Kidney epithelial cell (primary cell): ENCODE measurements around the gene GAPDH. TPM values are rescaled to one million over a fixed set of nuclear protein-coding genes. Genes with fewer than 3 reads are reported as not detected.

Experiments
- DNase-seq: peaks from one replicate; pipeline ENCODE4 v3.0.0-alpha.2; 2010; ENCODE audit warnings: low read depth
- H3K27me3 ChIP-seq: 2 replicates; pipeline ENCODE4 v1.6.0; 2011; ENCODE audit warnings: low read length; ENCODE audit not compliant: control insufficient read depth, insufficient read depth
- H3K36me3 ChIP-seq: 2 replicates; pipeline ENCODE4 v1.5.1; 2011; ENCODE audit warnings: low read length; ENCODE audit not compliant: control insufficient read depth, insufficient read depth
- H3K4me3 ChIP-seq: 2 replicates; pipeline ENCODE4 v1.5.1; 2011; ENCODE audit warnings: low read depth, mild to moderate bottlenecking, control low read depth, low read length
- total RNA-seq: library from RNA; depleted of rRNA; stranded (reverse); fragments of >200 nt; gene quantifications from 2 replicates; pipeline ENCODE4 v1.2.3, GENCODE V29; 2015
- TF ChIP-seq, protein P1 (sequence below): IDR thresholded peaks from 2 replicates; pipeline ENCODE4 v1.5.1; 2011; ENCODE audit warnings: mild to moderate bottlenecking, moderate library complexity, low read length, control low read depth, inconsistent platforms; ENCODE audit not compliant: insufficient read depth, poor library complexity, severe bottlenecking

GAPDH gene
- total RNA-seq, 1 donor from 2014 or later: 3,951 TPM

DNA sequence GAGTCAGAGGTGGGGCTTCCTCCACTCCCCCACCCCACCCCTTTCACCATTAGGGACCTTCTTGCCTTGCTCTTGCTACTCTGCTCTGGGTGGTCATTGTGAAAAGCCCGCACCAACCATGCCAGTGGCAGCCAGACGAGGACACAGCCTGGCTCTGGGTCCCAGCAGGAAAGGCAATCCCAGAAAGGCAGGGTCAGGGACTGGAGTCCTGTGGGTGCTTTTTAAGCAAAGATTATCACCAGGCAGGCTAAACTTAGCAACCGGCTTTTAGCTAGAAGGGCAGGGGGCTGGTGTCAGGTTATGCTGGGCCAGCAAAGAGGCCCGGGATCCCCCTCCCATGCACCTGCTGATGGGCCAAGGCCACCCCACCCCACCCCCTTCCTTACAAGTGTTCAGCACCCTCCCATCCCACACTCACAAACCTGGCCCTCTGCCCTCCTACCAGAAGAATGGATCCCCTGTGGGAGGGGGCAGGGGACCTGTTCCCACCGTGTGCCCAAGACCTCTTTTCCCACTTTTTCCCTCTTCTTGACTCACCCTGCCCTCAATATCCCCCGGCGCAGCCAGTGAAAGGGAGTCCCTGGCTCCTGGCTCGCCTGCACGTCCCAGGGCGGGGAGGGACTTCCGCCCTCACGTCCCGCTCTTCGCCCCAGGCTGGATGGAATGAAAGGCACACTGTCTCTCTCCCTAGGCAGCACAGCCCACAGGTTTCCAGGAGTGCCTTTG lies 1.2 kb upstream of the GAPDH start:
- TF ChIP-seq, protein P1, sequence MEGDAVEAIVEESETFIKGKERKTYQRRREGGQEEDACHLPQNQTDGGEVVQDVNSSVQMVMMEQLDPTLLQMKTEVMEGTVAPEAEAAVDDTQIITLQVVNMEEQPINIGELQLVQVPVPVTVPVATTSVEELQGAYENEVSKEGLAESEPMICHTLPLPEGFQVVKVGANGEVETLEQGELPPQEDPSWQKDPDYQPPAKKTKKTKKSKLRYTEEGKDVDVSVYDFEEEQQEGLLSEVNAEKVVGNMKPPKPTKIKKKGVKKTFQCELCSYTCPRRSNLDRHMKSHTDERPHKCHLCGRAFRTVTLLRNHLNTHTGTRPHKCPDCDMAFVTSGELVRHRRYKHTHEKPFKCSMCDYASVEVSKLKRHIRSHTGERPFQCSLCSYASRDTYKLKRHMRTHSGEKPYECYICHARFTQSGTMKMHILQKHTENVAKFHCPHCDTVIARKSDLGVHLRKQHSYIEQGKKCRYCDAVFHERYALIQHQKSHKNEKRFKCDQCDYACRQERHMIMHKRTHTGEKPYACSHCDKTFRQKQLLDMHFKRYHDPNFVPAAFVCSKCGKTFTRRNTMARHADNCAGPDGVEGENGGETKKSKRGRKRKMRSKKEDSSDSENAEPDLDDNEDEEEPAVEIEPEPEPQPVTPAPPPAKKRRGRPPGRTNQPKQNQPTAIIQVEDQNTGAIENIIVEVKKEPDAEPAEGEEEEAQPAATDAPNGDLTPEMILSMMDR: no peak
- Histone ChIP-seq H3K4me3 (peak overlapping the region; percentile 65), H3K27me3 (no peaks in the 10 kb centered on the region), H3K36me3 (peaks cover 7% of the 10 kb centered on the region)
- no peak for DNase-seq

DNA sequence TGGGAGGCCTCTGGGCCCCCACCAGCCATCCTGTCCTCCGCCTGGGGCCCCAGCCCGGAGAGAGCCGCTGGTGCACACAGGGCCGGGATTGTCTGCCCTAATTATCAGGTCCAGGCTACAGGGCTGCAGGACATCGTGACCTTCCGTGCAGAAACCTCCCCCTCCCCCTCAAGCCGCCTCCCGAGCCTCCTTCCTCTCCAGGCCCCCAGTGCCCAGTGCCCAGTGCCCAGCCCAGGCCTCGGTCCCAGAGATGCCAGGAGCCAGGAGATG lies 729 bp upstream of the GAPDH start:
- Histone ChIP-seq H3K36me3 (peaks cover 10% of the 10 kb centered on the region), H3K4me3 (peak overlapping the region; percentile 65), H3K27me3 (no peaks in the 10 kb centered on the region)
- DNase-seq: no peak
- TF ChIP-seq, protein P1: no peak

DNA sequence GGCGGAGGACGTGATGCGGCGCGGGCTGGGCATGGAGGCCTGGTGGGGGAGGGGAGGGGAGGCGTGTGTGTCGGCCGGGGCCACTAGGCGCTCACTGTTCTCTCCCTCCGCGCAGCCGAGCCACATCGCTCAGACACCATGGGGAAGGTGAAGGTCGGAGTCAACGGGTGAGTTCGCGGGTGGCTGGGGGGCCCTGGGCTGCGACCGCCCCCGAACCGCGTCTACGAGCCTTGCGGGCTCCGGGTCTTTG lies 303 bp downstream of the GAPDH start:
- TF ChIP-seq, protein P1: no peak
- DNase-seq: no peak
- peaks cover 10% of the 10 kb centered on the region for H3K36me3 ChIP-seq
- H3K27me3 ChIP-seq: no peaks in the 10 kb centered on the region
- peak overlapping the region; percentile 65 for H3K4me3 ChIP-seq

DNA sequence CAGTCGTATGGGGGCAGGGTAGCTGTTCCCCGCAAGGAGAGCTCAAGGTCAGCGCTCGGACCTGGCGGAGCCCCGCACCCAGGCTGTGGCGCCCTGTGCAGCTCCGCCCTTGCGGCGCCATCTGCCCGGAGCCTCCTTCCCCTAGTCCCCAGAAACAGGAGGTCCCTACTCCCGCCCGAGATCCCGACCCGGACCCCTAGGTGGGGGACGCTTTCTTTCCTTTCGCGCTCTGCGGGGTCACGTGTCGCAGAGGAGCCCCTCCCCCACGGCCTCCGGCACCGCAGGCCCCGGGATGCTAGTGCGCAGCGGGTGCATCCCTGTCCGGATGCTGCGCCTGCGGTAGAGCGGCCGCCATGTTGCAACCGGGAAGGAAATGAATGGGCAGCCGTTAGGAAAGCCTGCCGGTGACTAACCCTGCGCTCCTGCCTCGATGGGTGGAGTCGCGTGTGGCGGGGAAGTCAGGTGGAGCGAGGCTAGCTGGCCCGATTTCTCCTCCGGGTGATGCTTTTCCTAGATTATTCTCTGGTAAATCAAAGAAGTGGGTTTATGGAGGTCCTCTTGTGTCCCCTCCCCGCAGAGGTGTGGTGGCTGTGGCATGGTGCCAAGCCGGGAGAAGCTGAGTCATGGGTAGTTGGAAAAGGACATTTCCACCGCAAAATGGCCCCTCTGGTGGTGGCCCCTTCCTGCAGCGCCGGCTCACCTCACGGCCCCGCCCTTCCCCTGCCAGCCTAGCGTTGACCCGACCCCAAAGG lies 804 bp downstream of the GAPDH start:
- peak overlapping the region; percentile 65 for H3K4me3 ChIP-seq
- DNase-seq: no peak
- H3K36me3 ChIP-seq: peaks cover 10% of the 10 kb centered on the region
- H3K27me3 ChIP-seq: no peaks in the 10 kb centered on the region
- TF ChIP-seq, protein P1: no peak

DNA sequence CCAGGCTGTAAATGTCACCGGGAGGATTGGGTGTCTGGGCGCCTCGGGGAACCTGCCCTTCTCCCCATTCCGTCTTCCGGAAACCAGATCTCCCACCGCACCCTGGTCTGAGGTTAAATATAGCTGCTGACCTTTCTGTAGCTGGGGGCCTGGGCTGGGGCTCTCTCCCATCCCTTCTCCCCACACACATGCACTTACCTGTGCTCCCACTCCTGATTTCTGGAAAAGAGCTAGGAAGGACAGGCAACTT lies 1.3 kb downstream of the GAPDH start:
- no peak for DNase-seq
- TF ChIP-seq, protein P1: no peak
- Histone ChIP-seq H3K27me3 (no peaks in the 10 kb centered on the region), H3K36me3 (peaks cover 10% of the 10 kb centered on the region), H3K4me3 (peak overlapping the region; percentile 65)
